Caco-2 (cell line): ENCODE results near the gene C16orf87. TPM values are rescaled to one million over a fixed set of nuclear protein-coding genes. Genes with fewer than 3 reads are reported as not detected.

Experiments
- BruUV-seq: library from RNA; stranded (reverse); fragments of 400-500 nt; replicated peaks from 2 replicates; lab custom pipeline; 2021; lab: Mats Ljungman, UMichigan
- CTCF ChIA-PET: fragments of 300-600 bp; sonication (Branson Sonifier 250); formaldehyde crosslinking; loops from one replicate; lab custom pipeline; 2022; ENCODE audit warnings: antibody characterized with exemption; lab: Charles Lee
- POLR2A ChIA-PET: fragments of 300-600 bp; sonication (Branson Sonifier 250); formaldehyde crosslinking; loops from one replicate; lab custom pipeline; 2022; ENCODE audit warnings: antibody characterized with exemption; lab: Charles Lee
- DNase-seq, 2 experiments: peaks; one replicate each; pipeline versions ENCODE4 v3.0.0 to v3.0.0-alpha.2; 2020 to 2022
- H3K27me3 ChIP-seq: replicated peaks from 2 replicates; pipeline ENCODE4 v1.6.0; 2011; ENCODE audit warnings: low read length; ENCODE audit not compliant: control insufficient read depth, insufficient read depth
- H3K36me3 ChIP-seq: 2 replicates; pipeline ENCODE4 v1.5.1; 2011; ENCODE audit warnings: low read length; ENCODE audit not compliant: control insufficient read depth, insufficient read depth
- H3K4me1 ChIP-seq: fragments of 250-450 bp; sonication (Bioruptor Pico); 2 replicates; pipeline ENCODE4 v1.5.1; 2020; ENCODE audit warnings: mild to moderate bottlenecking
- H3K4me3 ChIP-seq: 2 replicates; pipeline ENCODE4 v1.5.1; 2011; ENCODE audit warnings: low read depth, mild to moderate bottlenecking, control low read depth, low read length
- H3K9me3 ChIP-seq: fragments of 250-450 bp; sonication (Bioruptor Pico); 2 replicates; pipeline ENCODE4 v1.5.1; 2020; ENCODE audit warnings: mild to moderate bottlenecking, moderate library complexity
- H3K27ac Mint-ChIP-seq: one replicate; pipeline ENCODE4 v1.8.0; 2022; ENCODE audit warnings: mixed read lengths; ENCODE audit not compliant: unreplicated experiment
- H3K27me3 Mint-ChIP-seq: one replicate; pipeline ENCODE4 v1.8.0; 2022; ENCODE audit warnings: mixed read lengths; ENCODE audit not compliant: insufficient read depth, unreplicated experiment
- H3K36me3 Mint-ChIP-seq: one replicate; pipeline ENCODE4 v1.8.0; 2022; ENCODE audit warnings: mild to moderate bottlenecking, mixed read lengths; ENCODE audit not compliant: insufficient read depth, unreplicated experiment
- H3K4me1 Mint-ChIP-seq: one replicate; pipeline ENCODE4 v1.8.0; 2022; ENCODE audit warnings: low read depth, mixed read lengths; ENCODE audit not compliant: unreplicated experiment
- H3K4me3 Mint-ChIP-seq: one replicate; pipeline ENCODE4 v1.8.0; 2022; ENCODE audit warnings: mild to moderate bottlenecking, moderate library complexity, mixed read lengths; ENCODE audit not compliant: unreplicated experiment
- H3K9me3 Mint-ChIP-seq: one replicate; pipeline ENCODE4 v1.8.0; 2022; ENCODE audit warnings: mixed read lengths; ENCODE audit not compliant: unreplicated experiment
- CTCF ChIP-seq, 2 experiments: fragments of 200-600 bp in 1 of 2; IDR thresholded peaks; 1 replicate in 1 of 2; 2 replicates in 1 of 2; pipeline versions ENCODE4 v1.5.1 to v1.8.0; 2011 to 2022; ENCODE audit warnings: antibody characterized with exemption in 1 of 2, control low read depth in 1 of 2, inconsistent platforms in 1 of 2, low read depth in 1 of 2, low read length in 1 of 2, mild to moderate bottlenecking in 1 of 2, moderate library complexity in 1 of 2; ENCODE audit not compliant: insufficient read depth in 1 of 2, severe bottlenecking in 1 of 2, unreplicated experiment in 1 of 2
- intact Hi-C: fragments of 100-400 bp; cut with micrococcal nuclease; formaldehyde crosslinking; loops from one replicate; pipeline ENCODE4 v1.10.0; 2022; ENCODE audit not compliant: unreplicated experiment
- total RNA-seq: library from RNA; stranded (reverse); gene quantifications from 2 replicates; pipeline ENCODE4 v1.2.3, GENCODE V29; 2022

Gene C16orf87
- total RNA-seq, 1 experiment from 2014 or later = 12.1 TPM

- no peak overlapping the region for H3K4me3 ChIP-seq
- Mint-ChIP-seq H3K36me3 (no peaks in the 10 kb centered on the region), H3K27me3 (no peaks in the 10 kb centered on the region), H3K4me1 (peaks cover 32% of the 10 kb centered on the region), H3K27ac (peak overlapping the region; percentile 98), H3K9me3 (no peaks in the 10 kb centered on the region), H3K4me3 (peak overlapping the region; percentile 34)
- CTCF ChIA-PET = no interaction called here
- POLR2A ChIA-PET = interaction anchor here (0.5 to 1.0 kb wide), 2 partner anchors 12 to 309 kb away, joined by 3 read pairs; no protein-coding TSS in a partner anchor
- intact Hi-C loops = loop anchor here (5.0 kb wide), 1 partner anchor 55 kb away; no protein-coding TSS in a partner anchor
- H3K9me3 ChIP-seq = no peaks in the 10 kb centered on the region
- no peak for TF ChIP-seq CTCF (IDR thresholded peaks at IDR 0.05; ENCODE audit: insufficient read depth in 1 of 2, low read depth in 1 of 2, low read length in 1 of 2, severe bottlenecking in 1 of 2, unreplicated experiment in 1 of 2)
- no peaks in the 10 kb centered on the region for H3K27me3 ChIP-seq
- no peaks in the 10 kb centered on the region for H3K36me3 ChIP-seq
- DNase-seq = peak; percentile 46 to 71
- no TSS peak for BruUV-seq
- peaks cover 42% of the 10 kb centered on the region for H3K4me1 ChIP-seq
These were observed 83.9 kb downstream of the C16orf87 start for GRCh38 chr16:46746821-46747776.

Other genes starting within 250 kb of the C16orf87 start
- 21.8 and 23.3 TPM in 2 replicates for gene SHCBP1, start 209.8 kb downstream of the C16orf87 start, total RNA-seq
- 120 and 135 TPM in 2 replicates for gene VPS35, start 142.0 kb downstream of the C16orf87 start, total RNA-seq
- 55.2 and 56.3 TPM in 2 replicates for gene ORC6, start 141.5 kb downstream of the C16orf87 start, total RNA-seq
- 1.2 and 1.8 TPM in 2 replicates for gene MYLK3, start 82.8 kb downstream of the C16orf87 start, total RNA-seq
- 128 and 142 TPM in 2 replicates for gene GPT2, start 53.2 kb upstream of the C16orf87 start, total RNA-seq
- gene DNAJA2, start 142.5 kb upstream of the C16orf87 start, total RNA-seq = 56.2 and 56.7 TPM in 2 replicates